ENCODE data around the gene CDH23. TPM values are rescaled to one million over a fixed set of nuclear protein-coding genes. Genes with fewer than 3 reads are reported as not detected.

CDH23 gene
- total and polyA plus RNA-seq, 10 of the 15 experiments (the other 5 are each of a cell fraction or from before 2014, with no cell fraction given) = 0.09 to 0.40 (median 0.15) TPM; not detected in 1

GRCh38 chr10:71719464-71720201 lies 322.9 kb downstream of the CDH23 start, which contains the start of gene C10orf105 (continued):
- TF ChIP-seq PML (IDR thresholded peaks at IDR 0.05; ENCODE audit: low read length) (no peak), WRNIP1 (IDR thresholded peaks at IDR 0.05; ENCODE audit: borderline replicate concordance, low read depth, low read length) (no peak), STAT3 (IDR thresholded peaks at IDR 0.05; ENCODE audit: low read depth, low read length) (no peak)

GRCh38 chr10:71720288-71720687 lies 323.6 kb downstream of the CDH23 start:
- DNase-seq (ENCODE audit: low read depth, low spot score) = no peak
- CTCF ChIA-PET = interaction anchor here (1.2 to 1.6 kb wide), 3 partner anchors 11 to 150 kb away, joined by 3 to 4 read pairs (median 3); no protein-coding TSS in a partner anchor
- POLR2A ChIA-PET = no interaction called here
- SMC1A ChIA-PET (ENCODE audit: uncharacterized antibody, unreplicated experiment) = interaction anchor here (1.3 kb wide), 1 partner anchor 53 kb away, joined by 4 read pairs; the partner anchor contains the start of gene VSIR
- H3K4me1 ChIP-seq (ENCODE audit: control insufficient read depth, insufficient read depth, low read length) = peaks cover under 1% of the 10 kb centered on the region; the same call in 1 of the 2 replicates
- RAD21 ChIA-PET (ENCODE audit: unreplicated experiment) = no interaction called here
- H4K20me1 ChIP-seq (ENCODE audit: control insufficient read depth, insufficient read depth) = no peaks in the 10 kb centered on the region
- no TSS peak for BruUV-seq (replicated peaks)
- TF ChIP-seq ZBED1 (IDR thresholded peaks at IDR 0.05; ENCODE audit: borderline replicate concordance) = no peak
- TF ChIP-seq PML (IDR thresholded peaks at IDR 0.05; ENCODE audit: low read length) = no peak
- TF ChIP-seq ZNF687 (IDR thresholded peaks at IDR 0.05) = no peak
- no peak for TF ChIP-seq IKZF2 (IDR thresholded peaks at IDR 0.05)
- TF ChIP-seq SUPT20H (IDR thresholded peaks at IDR 0.05; ENCODE audit: borderline replicate concordance, control insufficient read depth, low read depth, low read length) = no peak
- TF ChIP-seq ESRRA (IDR thresholded peaks at IDR 0.05; ENCODE audit: low read length) = no peak
- no peak for TF ChIP-seq ZNF622 (IDR thresholded peaks at IDR 0.05)
- no peak for TF ChIP-seq CTCF (IDR thresholded peaks at IDR 0.05 in 2 of 3, conservative IDR thresholded peaks at IDR 0.05 in 1 of 3; ENCODE audit: control insufficient read depth in 2 of 3, extremely low read depth in 1 of 3, insufficient read depth in 1 of 3, low read depth in 3 of 3, low read length in 3 of 3)
- TF ChIP-seq CREM (IDR thresholded peaks at IDR 0.05; ENCODE audit: low read depth) = no peak
- TF ChIP-seq FOXK2 (IDR thresholded peaks at IDR 0.05) = no peak
- H2AFZ ChIP-seq (ENCODE audit: control insufficient read depth, low read depth, low read length) = no peak overlapping the region
- H3K4me2 ChIP-seq (ENCODE audit: control insufficient read depth, insufficient read depth) = no peak overlapping the region
- no peak overlapping the region for H3K4me3 ChIP-seq
- H3K27me3 ChIP-seq (replicated peaks in 1 of 2; ENCODE audit: control insufficient read depth in 2 of 2, insufficient read depth in 2 of 2, low read length in 1 of 2) = no peaks in the 10 kb centered on the region
- no peaks in the 10 kb centered on the region for H3K79me2 ChIP-seq (ENCODE audit: control insufficient read depth, insufficient read depth, low read length)
- no peak overlapping the region for H3K9ac ChIP-seq (ENCODE audit: control insufficient read depth, insufficient read depth, low read length)
- 57% methylated on average over 4 of the region's 4 CpGs for WGBS (ENCODE audit: insufficient coverage, insufficient replicate concordance, low lambda C conversion rate, missing lambda C conversion rate)
- in situ Hi-C loops (cut with MboI) (no loop called here), intact Hi-C loops (cut with micrococcal nuclease; ENCODE audit: unreplicated experiment) (no loop called here)
- H3K27ac ChIP-seq (ENCODE audit: control insufficient read depth, insufficient read depth) = no peak overlapping the region
- H3K36me3 ChIP-seq (ENCODE audit: control insufficient read depth in 2 of 2, insufficient read depth in 2 of 2, low read length in 1 of 2) = no peaks in the 10 kb centered on the region
- ATAC-seq = no peak
- H3K9me3 ChIP-seq (replicated peaks; ENCODE audit: control insufficient read depth, insufficient read depth, low read length) = no peaks in the 10 kb centered on the region
- no peak for FAIRE-seq

Measured in GM12878 (cell line).